Heart right ventricle (tissue), 16 donors: Measurements from ENCODE around the gene NDN. TPM values are rescaled to one million over a fixed set of nuclear protein-coding genes. Genes with fewer than 3 reads are reported as not detected.
A peak's percentile ranks its signal among the peaks of the same experiment; 100 is the strongest.

Experiments
- ATAC-seq, 8 donors: fragments of 200-7000 bp; cut with Tn5 transposase; one replicate each; pipeline ENCODE4 v1.9.1; 2020; ENCODE audit warnings: mild to moderate bottlenecking in 8 of 8, moderate library complexity in 8 of 8, moderate number of reproducible peaks in 1 of 8
- DNase-seq, 2 donors: peaks; one replicate each; pipeline ENCODE4 v3.0.0-alpha.2; 2020
- H3K27ac ChIP-seq, 10 donors: fragments of 200-600 bp; sonication (generic) in 2 of 10; one replicate each; pipeline versions ENCODE4 v1.5.0 to v1.8.0; 2020 to 2022; ENCODE audit warnings: mild to moderate bottlenecking in 3 of 10
- H3K27me3 ChIP-seq, 7 donors: fragments of 200-600 bp; one replicate each; pipeline ENCODE4 v1.8.0; 2021 to 2022; ENCODE audit warnings: mild to moderate bottlenecking in 2 of 7
- H3K36me3 ChIP-seq, 9 donors: fragments of 200-600 bp; sonication (generic) in 1 of 9; one replicate each; pipeline versions ENCODE4 v1.5.0 to v1.8.0; 2020 to 2022; ENCODE audit warnings: mild to moderate bottlenecking in 2 of 9
- H3K4me1 ChIP-seq, 9 donors: fragments of 200-600 bp; sonication (generic) in 1 of 9; one replicate each; pipeline versions ENCODE4 v1.5.0 to v1.8.0; 2020 to 2022; ENCODE audit warnings: mild to moderate bottlenecking in 4 of 9
- H3K4me3 ChIP-seq, 10 donors: fragments of 200-600 bp; sonication (generic) in 2 of 10; one replicate each; pipeline versions ENCODE4 v1.5.0 to v1.8.0; 2020 to 2022; ENCODE audit warnings: mild to moderate bottlenecking in 7 of 10, moderate library complexity in 2 of 10
- H3K9me3 ChIP-seq, 11 donors: fragments of 200-600 bp in 10 of 11; sonication (generic) in 2 of 11; one replicate each; pipeline versions ENCODE4 v1.5.0 to v1.8.0; 2013 to 2022; ENCODE audit warnings: mild to moderate bottlenecking in 2 of 11, control low read depth in 1 of 11, moderate library complexity in 1 of 11
- CTCF ChIP-seq, 9 donors: fragments of 200-600 bp; sonication (generic) in 2 of 9; IDR thresholded peaks; one replicate each; pipeline versions ENCODE4 v1.5.0 to v1.8.0; 2021 to 2022; ENCODE audit warnings: antibody characterized with exemption in 9 of 9, mild to moderate bottlenecking in 5 of 9, moderate library complexity in 1 of 9
- WGBS, 2 donors: extraction: QIAGEN DNeasy Blood & Tissue Kit; methylation state at CpG; one replicate each; pipeline ENCODE4 v1.1.7; 2013; ENCODE audit warnings: inconsistent platforms in 1 of 2; 5-methylcytosine and 5-hydroxymethylcytosine counted together
- intact Hi-C, 10 donors: fragments of 100-400 bp; cut with DNase I; formaldehyde crosslinking; loops; one replicate each; pipeline versions ENCODE4 v1.11.1 to v1.14.2; 2022
- polyA plus RNA-seq, 2 donors: library from polyadenylated mRNA; stranded (reverse); fragments of 200-250 nt; gene quantifications; one replicate each; pipeline ENCODE4 v1.2.3, GENCODE V29; 2013
- total RNA-seq, 10 donors: library from RNA; stranded (reverse); fragmentation: NEBNext Ultra II Directional in 3 of 10; extraction: Animal tissue kit (Norgen Biotek cat#: 25700) in 3 of 10; gene quantifications; one replicate each; pipeline versions ENCODE4 v1.2.1 to v1.2.4, GENCODE V29; 2021 to 2023
- donor health status: Arrhythmogenic right ventricular cardiomyopathy.
- donor health status: ischemic (EF 13 %, LVEDD 7.1; RV severe dilation, severe dysfunction).
- donor health status: healthy with polysubstance abuse.
- donor health status: DM: no; HTN: yes; CAD: no.
- donor health status: DM: no; HTN: no; CAD: no.
- donor health status: ischemic (EF 25% LVEDD 6.9; RV normal size, moderate dysfunction).
- donor health status: ischemic (EF 25% LVEDD 5.7; RV mildly dilated, moderate dysfunction).
- donor health status: healthy.
- donor health status: DM: yes; HTN: yes; CAD: no.
- donor health status: Ischemic cardiomyopathy.
- donor health status: ischemic (EF 35%, LVEDD 5.7; RV mildly dilated, moderate dysfunction).
- donor health status: nonischemic (EF 11% LVEDD 7.7; RV severe dilation, severe dysfunction).
- donor health status: DM: yes; HTN: yes; CAD: no.
- donor health status: PGD.
- donor health status: ischemic (EF 29% LVEDD 5.4; RV normal size, mild dysfunction).
- donor health status: nonischemic (EF 23%, LVEDD 6.1; RV moderate dilation, normal function).

Gene NDN
- total and polyA plus RNA-seq, 12 donors: 6.7 to 54.6 (median 37.6) TPM

GRCh38 chr15:23690015-23690414 is 2.9 kb upstream of the NDN start:
- peaks cover 0 to 3% (median 0%) of the 10 kb centered on the region in 11 donors for H3K9me3 ChIP-seq
- peaks cover 0 to 10% (median 0%) of the 10 kb centered on the region in 9 donors for H3K4me1 ChIP-seq
- H3K4me3 ChIP-seq: no peak overlapping the region
- no peak overlapping the region for H3K27ac ChIP-seq
- no peaks in the 10 kb centered on the region for H3K36me3 ChIP-seq
- 59 to 66% methylated on average over 4 of the region's 4 CpGs for whole genome bisulfite sequencing, 2 donors
- DNase-seq: no peak
- TF ChIP-seq CTCF (IDR thresholded peaks at IDR 0.05): no peak
- no peak for ATAC-seq
- no peaks in the 10 kb centered on the region for H3K27me3 ChIP-seq
- intact Hi-C loops: no loop called here

GRCh38 chr15:23686466-23687142 is 501 bp downstream of the NDN start:
- Histone ChIP-seq H3K27me3 (no peaks in the 10 kb centered on the region), H3K27ac (peak overlapping the region in 6 of 10 donors; percentile 27 to 58 (median 46)), H3K4me3 (peak overlapping the region; percentile 21 to 62 (median 53)), H3K4me1 (peaks cover 0 to 10% (median 0%) of the 10 kb centered on the region in 9 donors), H3K36me3 (no peaks in the 10 kb centered on the region), H3K9me3 (no peaks in the 10 kb centered on the region)
- TF ChIP-seq CTCF (IDR thresholded peaks at IDR 0.05): no peak
- 31% methylated on average over 57 of the region's 57 CpGs for WGBS, 2 donors
- DNase-seq: peak in 1 of 2 donors; percentile 10
- intact Hi-C loops: no loop called here
- peak; percentile 12 to 59 (median 38) for ATAC-seq

- H3K27me3 ChIP-seq: peaks cover 0 to 15% (median 0%) of the 10 kb centered on the region in 7 donors
- H3K4me1 ChIP-seq: no peaks in the 10 kb centered on the region
- DNase-seq: no peak
- no peak overlapping the region for H3K27ac ChIP-seq
- TF ChIP-seq CTCF (IDR thresholded peaks at IDR 0.05): no peak
- intact Hi-C loops: loop anchor here in 1 of 10 donors (10.0 kb wide), 1 partner anchor 57 kb away; no protein-coding TSS in a partner anchor
- H3K9me3 ChIP-seq: no peaks in the 10 kb centered on the region
- 51 to 63% methylated on average over 3 of the region's 3 CpGs for WGBS, 2 donors
- no peaks in the 10 kb centered on the region for H3K36me3 ChIP-seq
- H3K4me3 ChIP-seq: no peak overlapping the region
- no peak for ATAC-seq
Observed at GRCh38 chr15:23671481-23671880, 15.6 kb downstream of the NDN start.

GRCh38 chr15:23670970-23671369 is 16.1 kb downstream of the NDN start:
- 81 to 97% methylated on average over 1 of the region's 1 CpG for WGBS, 2 donors

More at GRCh38 chr15:23670970-23671369, 16.1 kb downstream of the NDN start:
- ATAC-seq (no peak), DNase-seq (no peak)
- no peaks in the 10 kb centered on the region for H3K36me3 ChIP-seq
- H3K27me3 ChIP-seq: peaks cover 0 to 15% (median 0%) of the 10 kb centered on the region in 7 donors
- intact Hi-C loops: loop anchor here in 1 of 10 donors (10.0 kb wide), 1 partner anchor 56 kb away; no protein-coding TSS in a partner anchor
- H3K4me3 ChIP-seq: no peak overlapping the region
- no peaks in the 10 kb centered on the region for H3K4me1 ChIP-seq
- no peaks in the 10 kb centered on the region for H3K9me3 ChIP-seq
- no peak overlapping the region for H3K27ac ChIP-seq
- no peak for TF ChIP-seq CTCF (IDR thresholded peaks at IDR 0.05)
